H1 (cell line): ENCODE data around the gene CTBP2. TPM values are rescaled to one million over a fixed set of nuclear protein-coding genes. Genes with fewer than 3 reads are reported as not detected.

Source experiments
- CTCF ChIA-PET: fragments of 300-600 bp; sonication (Branson Sonifier 250); formaldehyde crosslinking; loops from one replicate; lab custom pipeline; 2021; ENCODE audit not compliant: partially characterized antibody; lab: Charles Lee
- POLR2A ChIA-PET: fragments of 300-600 bp; sonication (Branson Sonifier 250); formaldehyde crosslinking; loops from one replicate; lab custom pipeline; 2021; ENCODE audit warnings: inconsistent platforms; ENCODE audit not compliant: partially characterized antibody; lab: Charles Lee
- DNase-seq, 2 experiments: peaks; one replicate each; pipeline versions ENCODE4 v3.0.0 to v3.0.0-alpha.2; 2010 to 2022; ENCODE audit warnings: low spot score in 2 of 2, low read depth in 1 of 2, mixed read lengths in 1 of 2
- FAIRE-seq: peaks from 2 replicates; lab custom pipeline; 2011; peaks lifted over from hg19 to GRCh38; lab: Jason Lieb, UNC
- H2AFZ ChIP-seq: 2 replicates; pipeline ENCODE4 v1.8.1; 2012; ENCODE audit warnings: low read length, inconsistent platforms
- H2AK5ac ChIP-seq: 2 replicates; pipeline ENCODE4 v1.6.1; 2013; ENCODE audit warnings: low read depth, low read length
- H2BK120ac ChIP-seq: replicated peaks from 2 replicates; pipeline ENCODE3; 2013; ENCODE audit warnings: low read depth, low read length, inconsistent platforms
- H2BK12ac ChIP-seq: 2 replicates; pipeline ENCODE4 v1.6.1; 2013; ENCODE audit warnings: low read depth, low read length
- H2BK15ac ChIP-seq: 2 replicates; pipeline ENCODE4 v1.6.1; 2013; ENCODE audit warnings: low read length
- H2BK20ac ChIP-seq: 2 replicates; pipeline ENCODE4 v1.6.1; 2013; ENCODE audit warnings: low read length
- H2BK5ac ChIP-seq: 2 replicates; pipeline ENCODE4 v1.6.1; 2013; ENCODE audit warnings: low read depth, low read length
- H3K14ac ChIP-seq: 2 replicates; pipeline ENCODE4 v1.6.1; 2013; ENCODE audit warnings: inconsistent platforms; ENCODE audit not compliant: insufficient read length
- H3K18ac ChIP-seq: 2 replicates; pipeline ENCODE4 v1.6.1; 2013; ENCODE audit warnings: low read length; ENCODE audit errors: extremely low read depth
- H3K23ac ChIP-seq: 2 replicates; pipeline ENCODE4 v1.6.1; 2013; ENCODE audit warnings: inconsistent platforms; ENCODE audit not compliant: insufficient read length
- H3K23me2 ChIP-seq: 2 replicates; pipeline ENCODE4 v1.6.1; 2013; ENCODE audit warnings: low read depth, low read length
- H3K27ac ChIP-seq: 2 replicates; pipeline ENCODE4 v1.6.1; 2011; ENCODE audit warnings: low read depth, low read length, inconsistent platforms
- H3K27me3 ChIP-seq, 4 experiments: replicated peaks in 1 of 4; 1 replicate in 1 of 4; 2 replicates in 3 of 4; pipeline versions ENCODE4 v1.6.1 to v1.8.1; 2011 to 2013; ENCODE audit warnings: low read length in 3 of 4, mild to moderate bottlenecking in 3 of 4, inconsistent platforms in 2 of 4, mixed read lengths in 2 of 4, moderate library complexity in 1 of 4; ENCODE audit not compliant: control insufficient read depth in 3 of 4, insufficient read depth in 3 of 4; ENCODE audit errors: extremely low read depth in 1 of 4
- H3K36me3 ChIP-seq, 4 experiments: 2 replicates each; pipeline versions ENCODE4 v1.6.1 to v1.8.1; 2011 to 2013; ENCODE audit warnings: mild to moderate bottlenecking in 4 of 4, low read length in 3 of 4, moderate library complexity in 2 of 4, control low read depth in 1 of 4, inconsistent platforms in 1 of 4; ENCODE audit not compliant: insufficient read depth in 4 of 4, control insufficient read depth in 2 of 4
- H3K4ac ChIP-seq: replicated peaks from 2 replicates; pipeline ENCODE3; 2013; ENCODE audit warnings: low read length, low read depth, mixed read lengths, inconsistent platforms; ENCODE audit not compliant: insufficient read length
- H3K4me1 ChIP-seq, 4 experiments: replicated peaks in 1 of 4; 1 replicate in 1 of 4; 2 replicates in 3 of 4; pipeline versions ENCODE4 v1.6.1 to v1.8.1; 2011 to 2013; ENCODE audit warnings: low read length in 3 of 4, inconsistent platforms in 2 of 4, mixed read lengths in 1 of 4; ENCODE audit not compliant: insufficient read depth in 4 of 4, control insufficient read depth in 3 of 4
- H3K4me2 ChIP-seq, 2 experiments: 2 replicates each; pipeline versions ENCODE4 v1.6.1 to v1.8.1; 2011 to 2013; ENCODE audit warnings: low read depth in 2 of 2, low read length in 2 of 2, control low read depth in 1 of 2, inconsistent platforms in 1 of 2, mild to moderate bottlenecking in 1 of 2; ENCODE audit not compliant: insufficient read depth in 1 of 2
- H3K4me3 ChIP-seq, 4 experiments: fragments of 200-600, 300-600 bp in 1 of 4; sonication (generic), shearing (Covaris generic), sonication (Bioruptor Twin) in 1 of 4; 2 replicates each; pipeline versions ENCODE4 v1.5.1 to v1.8.1; 2011 to 2016; ENCODE audit warnings: low read length in 4 of 4, low read depth in 3 of 4, control low read depth in 2 of 4, inconsistent platforms in 2 of 4, mild to moderate bottlenecking in 2 of 4, mixed read lengths in 1 of 4, moderate library complexity in 1 of 4; ENCODE audit not compliant: insufficient read depth in 2 of 4; ENCODE audit errors: extremely low read depth in 1 of 4
- H3K56ac ChIP-seq: replicated peaks from 2 replicates; pipeline ENCODE3; 2013; ENCODE audit warnings: low read depth, mild to moderate bottlenecking, mixed read lengths, low read length, inconsistent platforms; ENCODE audit not compliant: insufficient read length
- H3K79me1 ChIP-seq: 2 replicates; pipeline ENCODE4 v1.6.1; 2013; ENCODE audit warnings: low read depth, low read length, control low read depth
- H3K79me2 ChIP-seq, 2 experiments: 2 replicates each; pipeline versions ENCODE4 v1.6.1 to v1.8.1; 2012 to 2013; ENCODE audit warnings: low read length in 2 of 2, mild to moderate bottlenecking in 2 of 2, inconsistent platforms in 1 of 2; ENCODE audit not compliant: insufficient read depth in 2 of 2, control insufficient read depth in 1 of 2
- H3K9ac ChIP-seq, 4 experiments: replicated peaks in 1 of 4; 1 replicate in 1 of 4; 2 replicates in 3 of 4; pipeline versions ENCODE4 v1.6.1 to v1.8.1; 2011 to 2013; ENCODE audit warnings: low read depth in 3 of 4, low read length in 3 of 4, control low read depth in 2 of 4, mild to moderate bottlenecking in 2 of 4, moderate library complexity in 2 of 4, inconsistent platforms in 1 of 4; ENCODE audit errors: extremely low read depth in 1 of 4
- H3K9me3 ChIP-seq, 2 experiments: 2 replicates each; pipeline versions ENCODE4 v1.6.1 to v1.8.1; 2012 to 2013; ENCODE audit warnings: mild to moderate bottlenecking in 2 of 2, moderate library complexity in 2 of 2, control low read depth in 1 of 2, inconsistent platforms in 1 of 2, low read depth in 1 of 2, low read length in 1 of 2, mixed read lengths in 1 of 2; ENCODE audit not compliant: insufficient read depth in 2 of 2
- H4K20me1 ChIP-seq, 2 experiments: replicated peaks in 1 of 2; 2 replicates each; pipeline versions ENCODE3 to v1.8.1; 2011 to 2013; ENCODE audit warnings: inconsistent platforms in 2 of 2, low read length in 2 of 2, mild to moderate bottlenecking in 1 of 2; ENCODE audit not compliant: insufficient read depth in 2 of 2, control insufficient read depth in 1 of 2
- H4K5ac ChIP-seq: 2 replicates; pipeline ENCODE4 v1.6.1; 2013; ENCODE audit warnings: low read length, low read depth, mixed read lengths, inconsistent platforms; ENCODE audit not compliant: insufficient read length
- H4K8ac ChIP-seq: 2 replicates; pipeline ENCODE4 v1.8.0; 2013; ENCODE audit warnings: mild to moderate bottlenecking, moderate library complexity, low read length, inconsistent platforms; ENCODE audit not compliant: insufficient read depth; ENCODE audit errors: extremely low read depth
- H4K91ac ChIP-seq: replicated peaks from 2 replicates; pipeline ENCODE3; 2013; ENCODE audit warnings: low read length, mixed read lengths, inconsistent platforms; ENCODE audit not compliant: insufficient read length
- ATF2 ChIP-seq: IDR thresholded peaks from 2 replicates; pipeline ENCODE4 v1.6.1; 2012; ENCODE audit warnings: low read length, inconsistent platforms
- ATF3 ChIP-seq: IDR thresholded peaks from 2 replicates; pipeline ENCODE4 v1.6.1; 2011; ENCODE audit warnings: low read depth, mild to moderate bottlenecking, low read length; ENCODE audit not compliant: insufficient read depth
- BRCA1 ChIP-seq: IDR thresholded peaks from 2 replicates; pipeline ENCODE4 v1.6.1; 2012; ENCODE audit warnings: low read depth, low read length, improper control_type of control experiment
- CBX5 ChIP-seq: fragments of 300-800, 300-1000 bp; sonication (generic); IDR thresholded peaks from 2 replicates; pipeline ENCODE4 v1.7.1; 2016; ENCODE audit warnings: antibody characterized with exemption, low read length, low read depth
- CBX8 ChIP-seq: fragments of 300-800, 300-1000 bp; sonication (generic); IDR thresholded peaks from 2 replicates; pipeline ENCODE4 v1.7.1; 2016; ENCODE audit warnings: low read depth, low read length, borderline replicate concordance
- HDAC2 ChIP-seq, 2 experiments: fragments of 300-600 bp in 1 of 2; sonication (generic) in 1 of 2; IDR thresholded peaks; 2 replicates each; pipeline ENCODE4 v1.6.1; 2011 to 2012; ENCODE audit warnings: low read depth in 2 of 2, low read length in 2 of 2, mild to moderate bottlenecking in 2 of 2, moderate library complexity in 2 of 2, borderline replicate concordance in 1 of 2, inconsistent platforms in 1 of 2
- KDM5A ChIP-seq: fragments of 200-600 bp; IDR thresholded peaks from 2 replicates; pipeline ENCODE4 v1.7.1; 2012; ENCODE audit warnings: mild to moderate bottlenecking, low read length, inconsistent platforms, mixed read lengths
- MAX ChIP-seq: IDR thresholded peaks from 2 replicates; pipeline ENCODE4 v1.6.1; 2012; ENCODE audit warnings: inconsistent platforms
- POLR2AphosphoS5 ChIP-seq: IDR thresholded peaks from 2 replicates; pipeline ENCODE4 v1.6.1; 2011; ENCODE audit warnings: low read depth, low read length
- POU5F1 ChIP-seq: IDR thresholded peaks from 2 replicates; pipeline ENCODE4 v1.6.1; 2011; ENCODE audit warnings: low read depth, mild to moderate bottlenecking, low read length, moderate library complexity
- TAF1 ChIP-seq: IDR thresholded peaks from 2 replicates; pipeline ENCODE4 v1.6.1; 2011; ENCODE audit warnings: mild to moderate bottlenecking, low read depth, low read length
- TBP ChIP-seq: IDR thresholded peaks from 2 replicates; pipeline ENCODE4 v1.6.1; 2011; ENCODE audit warnings: low read depth, low read length, improper control_type of control experiment
- WGBS, 2 experiments: shearing (Covaris generic) in 1 of 2; methylation state at CpG; one replicate each; pipeline versions ENCODE4 v1.1.6 to v1.1.7; 2013 to 2015; ENCODE audit warnings: low lambda C conversion rate in 2 of 2, mixed read lengths in 2 of 2, inconsistent platforms in 1 of 2, low coverage in 1 of 2, missing lambda C conversion rate in 1 of 2; ENCODE audit not compliant: insufficient replicate concordance in 2 of 2, insufficient coverage in 1 of 2, insufficient read length in 1 of 2; ENCODE audit errors: extremely low coverage in 1 of 2, missing lambda C conversion rate in 1 of 2; 5-methylcytosine and 5-hydroxymethylcytosine counted together
- polyA plus RNA-seq, 7 experiments: library from polyadenylated mRNA; depleted of rRNA in 3 of 7; stranded (reverse) in 5 of 7; unstranded in 2 of 7; fragments of >200 nt in 5 of 7; fragments of 200-250 nt in 2 of 7; gene quantifications; 1 replicate in 5 of 7; 2 replicates in 1 of 7; 4 replicates in 1 of 7; pipeline versions ENCODE4 v1.2.1 to v1.2.3, GENCODE V29; 2011 to 2013; ENCODE audit warnings: missing spikeins in 2 of 7, mixed read lengths in 2 of 7
- total RNA-seq: library from RNA; stranded (reverse); fragmentation: NEBNext Ultra II Directional; extraction: Animal tissue kit (Norgen Biotek cat#: 25700); gene quantifications from 2 replicates; pipeline ENCODE4 v1.2.1, GENCODE V29; 2021

CTBP2 gene
- total and polyA plus RNA-seq, 2 of the 8 experiments (the other 6 are each of a cell fraction or from before 2014, with no cell fraction given), result 208 to 221 TPM

GRCh38 chr10:125174360-125174759 lies 14.0 kb upstream of the CTBP2 start:
- Histone ChIP-seq H3K56ac (no peak overlapping the region), H3K14ac (no peak overlapping the region), H2BK15ac (no peak overlapping the region), H4K8ac (no peak overlapping the region), H2BK5ac (no peak overlapping the region), H3K9ac (no peak overlapping the region), H4K5ac (no peak overlapping the region), H3K4me3 (no peak overlapping the region), H3K4me2 (no peak overlapping the region), H4K91ac (no peak overlapping the region), H3K79me1 (no peaks in the 10 kb centered on the region), H2AK5ac (no peak overlapping the region), H3K36me3 (no peaks in the 10 kb centered on the region), H2BK120ac (no peak overlapping the region), H3K23ac (no peak overlapping the region), H3K27me3 (no peaks in the 10 kb centered on the region), H3K27ac (no peak overlapping the region), H4K20me1 (no peaks in the 10 kb centered on the region), H2BK12ac (no peak overlapping the region), H3K18ac (no peak overlapping the region), H3K4ac (no peak overlapping the region), H3K4me1 (no peaks in the 10 kb centered on the region), H3K9me3 (no peaks in the 10 kb centered on the region), H2AFZ (0 out of 2 replicates have a peak overlapping the region, but pooled peaks have one; percentile 17), H2BK20ac (no peak overlapping the region), H3K23me2 (no peaks in the 10 kb centered on the region), H3K79me2 (no peaks in the 10 kb centered on the region)
- FAIRE-seq, result no peak
- CTCF ChIA-PET, result interaction anchor here (1.0 to 1.3 kb wide), 2 partner anchors 12 to 169 kb away, joined by 3 to 4 read pairs; no protein-coding TSS in a partner anchor
- 83% methylated on average over 7 of the region's 9 CpGs; no CpG with 5 or more reads in 1 of the 2 experiments for WGBS, 2 experiments
- no peak for DNase-seq
- POLR2A ChIA-PET, result interaction anchor here (0.7 kb wide), 1 partner anchor 132 kb away, joined by 3 read pairs; no protein-coding TSS in a partner anchor
- TF ChIP-seq KDM5A (no peak), HDAC2 (IDR thresholded peaks at IDR 0.05; ENCODE audit: borderline replicate concordance in 1 of 2, low read depth in 2 of 2, low read length in 2 of 2) (no peak), ATF2 (no peak), POU5F1 (no peak), TBP (no peak), BRCA1 (no peak), POLR2AphosphoS5 (no peak), CBX8 (no peak), CBX5 (no peak), MAX (no peak), TAF1 (no peak), ATF3 (no peak)
